NCI-H2171 treated with DMSO at 0.1 percent for 48 hours (cell line): ENCODE results near the gene POLR2H.
A peak's percentile ranks its signal among the peaks of the same experiment; 100 is the strongest.

Experiments used
- DNase-seq: peaks from one replicate; lab custom pipeline; 2025; lab: John Stamatoyannopoulos, UW

POLR2H gene

DNA sequence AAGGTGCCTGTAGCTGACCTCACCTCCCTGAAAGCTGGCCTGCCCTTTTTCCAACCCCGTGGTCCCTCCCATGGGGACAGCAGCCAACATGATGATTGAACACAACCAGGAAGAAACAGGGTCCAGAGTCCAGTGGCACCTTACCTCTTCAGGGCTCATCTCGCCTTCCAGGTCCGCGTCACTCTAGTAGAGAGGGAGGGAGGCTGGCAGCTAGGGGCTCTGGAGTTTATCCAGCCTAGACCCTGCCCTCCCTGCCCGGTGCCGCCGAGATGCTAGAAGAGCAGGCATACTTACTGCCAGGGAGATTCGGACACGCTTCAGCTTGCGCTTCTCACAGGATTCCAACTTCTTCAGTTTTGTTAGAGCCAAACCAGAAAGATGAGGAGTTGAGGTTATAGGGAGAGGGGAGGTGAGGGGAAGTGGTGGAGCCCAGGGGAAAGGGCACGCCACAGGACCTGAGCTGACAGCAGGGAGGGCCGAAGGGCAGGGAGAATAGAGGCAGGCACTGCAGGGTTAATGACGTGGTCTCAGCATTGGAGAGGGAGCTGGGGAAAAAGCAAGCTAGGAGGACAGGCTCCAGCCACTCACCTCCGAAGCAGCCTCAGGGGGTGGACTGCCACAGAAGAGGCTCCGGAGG lies 9.2 kb upstream of the POLR2H start:
- no peak for DNase-seq

GRCh38 chr3:184352897-184353545 lies 8.5 kb upstream of the POLR2H start:
- DNase-seq = no peak

DNA sequence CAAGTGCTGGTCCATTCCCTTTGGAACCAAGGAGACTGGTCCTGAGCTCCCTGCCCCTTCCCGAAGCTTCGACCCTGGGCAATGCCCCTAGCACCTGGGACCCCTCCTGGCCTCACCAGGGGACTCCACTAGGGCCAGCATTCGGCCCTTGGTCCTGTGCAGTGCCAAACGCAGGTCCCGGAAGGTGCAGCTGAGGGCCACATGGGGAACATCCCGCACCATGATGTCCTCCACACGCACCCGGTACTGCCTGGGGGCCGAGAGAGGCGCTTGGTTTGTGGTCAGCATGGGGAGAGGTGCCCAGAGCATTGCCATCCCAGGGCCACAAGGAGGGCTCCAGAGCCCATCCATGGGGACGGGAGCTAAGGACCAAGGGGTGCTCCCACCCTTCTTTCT lies 8.0 kb upstream of the POLR2H start:
- DNase-seq = no peak

DNA sequence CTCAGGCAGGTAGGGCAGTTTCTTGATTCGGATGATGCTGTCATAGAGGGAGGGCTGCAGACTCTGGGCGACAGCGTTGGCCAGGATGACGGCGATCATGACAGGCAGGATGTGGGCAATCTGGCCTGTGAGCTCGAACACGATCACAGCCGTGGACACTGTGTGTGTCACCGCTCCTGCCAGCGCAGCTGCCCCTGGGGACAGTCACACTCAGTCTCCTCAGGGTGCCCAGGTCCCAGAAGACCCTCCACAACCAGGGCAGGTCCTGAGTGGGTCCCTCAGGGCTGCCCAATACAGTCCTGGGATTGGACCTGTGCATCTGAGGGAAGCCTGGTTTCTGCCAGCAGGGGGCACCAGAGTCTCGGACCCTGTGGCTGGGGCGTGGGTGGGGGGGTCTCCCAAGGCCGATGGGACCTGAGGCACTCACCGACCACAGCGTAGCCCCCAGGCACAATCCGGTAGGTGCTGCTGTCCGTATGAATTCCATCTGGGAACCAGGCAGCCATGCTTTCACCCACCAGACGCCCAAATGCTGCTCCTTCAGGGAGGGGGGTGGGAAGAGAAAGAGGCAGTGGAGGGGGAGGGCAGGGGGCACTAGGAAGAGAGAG lies 7.3 kb upstream of the POLR2H start:
- no peak for DNase-seq

DNA sequence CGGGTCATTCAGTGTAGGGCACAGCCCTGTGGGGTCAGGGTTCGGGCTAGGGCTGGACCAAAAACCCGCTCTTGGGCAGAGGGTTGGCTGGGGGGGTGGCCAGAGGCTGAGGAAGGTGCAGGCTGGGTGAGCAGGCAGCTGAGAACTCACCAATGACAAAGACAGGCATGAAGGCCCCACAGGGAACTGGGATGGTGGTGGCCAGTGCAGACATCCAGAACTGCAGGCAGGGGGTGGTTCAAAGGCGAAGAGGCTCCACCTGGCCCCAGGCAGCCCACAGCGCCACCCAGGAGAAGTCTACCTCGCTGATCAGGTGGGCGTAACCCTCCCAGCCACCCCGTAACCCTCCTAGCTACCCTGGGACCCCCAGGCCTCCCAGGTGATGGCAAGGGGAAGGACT lies 6.8 kb upstream of the POLR2H start:
- DNase-seq = no peak

- DNase-seq = no peak
These were observed 6.1 kb upstream of the POLR2H start for GRCh38 chr3:184355261-184356040.

- DNase-seq = no peak
These were observed 4.0 kb upstream of the POLR2H start for GRCh38 chr3:184357248-184358123.

GRCh38 chr3:184358124-184358767 lies 3.3 kb upstream of the POLR2H start:
- no peak for DNase-seq

- DNase-seq = no peak
These were observed 2.6 kb upstream of the POLR2H start for GRCh38 chr3:184358921-184359350.

DNA sequence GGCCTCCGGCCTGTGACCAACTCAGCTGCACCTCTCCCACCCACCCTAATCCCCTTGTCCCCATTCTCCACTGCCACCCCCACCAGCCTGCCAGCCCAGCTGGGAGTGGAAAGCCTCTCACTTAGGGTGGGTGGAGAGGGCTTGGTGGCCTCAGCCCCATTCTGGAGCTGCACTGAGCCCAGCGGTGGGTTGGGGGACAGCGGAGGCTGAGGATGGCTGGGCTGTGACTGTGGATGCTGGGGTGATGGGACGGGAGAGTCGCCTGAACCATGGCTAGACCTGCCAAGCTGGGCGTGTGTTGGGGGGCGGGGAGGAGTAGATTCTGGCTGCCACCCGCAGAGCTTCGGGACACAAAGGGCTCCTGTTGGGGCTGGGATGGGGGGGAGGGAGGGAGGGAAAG lies 1.9 kb upstream of the POLR2H start:
- no peak for DNase-seq

DNA sequence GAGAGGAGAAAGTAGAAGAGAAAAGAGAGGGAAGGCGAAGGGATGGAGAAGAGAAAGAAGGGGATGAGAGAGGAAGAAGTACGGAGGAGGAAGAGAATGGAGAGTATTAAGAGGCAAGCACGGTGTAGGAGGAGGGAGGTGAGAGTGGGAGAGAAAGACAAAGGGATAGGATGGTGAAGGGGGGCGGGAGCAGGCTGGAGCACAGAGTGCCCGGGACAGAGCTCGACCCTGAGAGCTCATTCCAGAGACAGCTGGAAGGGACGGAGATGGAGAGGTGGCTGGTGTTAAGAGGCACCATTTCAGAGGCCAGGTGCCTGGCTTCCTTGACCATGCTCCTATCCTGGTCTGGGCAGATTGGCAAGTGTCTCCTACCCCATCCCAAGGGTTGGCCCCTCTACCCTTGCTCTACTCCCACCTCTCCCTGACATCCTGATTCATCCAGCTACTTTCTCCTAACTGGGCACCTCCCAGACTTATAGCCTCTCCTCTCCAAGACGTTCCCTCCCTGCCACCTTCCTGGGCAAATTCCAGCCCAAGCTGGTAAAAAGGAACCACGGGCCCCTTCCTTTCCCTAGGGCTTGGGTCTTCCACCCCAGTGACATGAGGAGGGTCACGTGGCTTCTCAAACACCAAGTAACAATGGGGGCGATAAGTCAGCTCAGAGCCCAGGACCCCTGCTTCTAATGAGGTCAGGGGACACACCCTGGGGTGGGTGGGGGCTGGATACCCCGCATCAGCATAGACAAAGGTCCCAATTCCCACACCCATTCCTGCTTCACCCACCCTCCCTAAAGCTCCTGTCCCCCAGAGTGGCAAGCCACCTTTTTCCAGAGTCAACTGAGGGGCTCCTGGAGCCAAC lies 1.2 kb upstream of the POLR2H start:
- no peak for DNase-seq

DNA sequence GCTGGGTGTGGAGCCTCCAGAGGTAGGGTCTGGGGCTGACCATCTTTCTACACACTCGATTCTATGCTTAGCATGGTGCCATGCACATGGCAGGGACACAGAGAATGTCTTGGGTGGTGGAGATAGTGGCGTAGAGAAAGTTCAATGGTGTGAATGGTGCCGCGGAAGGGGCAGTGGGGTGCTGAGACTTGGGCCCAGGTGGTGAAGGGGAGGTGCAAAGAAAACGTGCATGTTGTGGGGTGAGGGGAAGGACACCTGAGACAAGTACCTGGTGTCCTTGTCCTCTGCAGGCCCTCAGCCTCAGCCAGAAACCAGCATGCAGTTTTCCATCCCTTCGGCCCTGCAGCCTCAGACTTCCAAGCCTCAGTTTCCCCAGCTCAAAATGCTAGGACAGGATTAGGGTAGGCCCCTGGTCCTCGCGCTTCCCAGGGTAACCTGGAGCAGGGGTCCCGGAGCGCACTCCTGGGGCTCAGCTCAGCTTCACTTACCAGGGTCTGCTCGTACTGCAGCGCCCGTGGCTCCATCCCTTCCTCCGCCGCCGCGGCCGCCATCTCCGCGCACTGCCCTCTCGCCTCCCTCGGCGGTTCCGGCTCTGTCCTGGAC lies 480 bp upstream of the POLR2H start:
- peak; percentile 46 for DNase-seq

DNA sequence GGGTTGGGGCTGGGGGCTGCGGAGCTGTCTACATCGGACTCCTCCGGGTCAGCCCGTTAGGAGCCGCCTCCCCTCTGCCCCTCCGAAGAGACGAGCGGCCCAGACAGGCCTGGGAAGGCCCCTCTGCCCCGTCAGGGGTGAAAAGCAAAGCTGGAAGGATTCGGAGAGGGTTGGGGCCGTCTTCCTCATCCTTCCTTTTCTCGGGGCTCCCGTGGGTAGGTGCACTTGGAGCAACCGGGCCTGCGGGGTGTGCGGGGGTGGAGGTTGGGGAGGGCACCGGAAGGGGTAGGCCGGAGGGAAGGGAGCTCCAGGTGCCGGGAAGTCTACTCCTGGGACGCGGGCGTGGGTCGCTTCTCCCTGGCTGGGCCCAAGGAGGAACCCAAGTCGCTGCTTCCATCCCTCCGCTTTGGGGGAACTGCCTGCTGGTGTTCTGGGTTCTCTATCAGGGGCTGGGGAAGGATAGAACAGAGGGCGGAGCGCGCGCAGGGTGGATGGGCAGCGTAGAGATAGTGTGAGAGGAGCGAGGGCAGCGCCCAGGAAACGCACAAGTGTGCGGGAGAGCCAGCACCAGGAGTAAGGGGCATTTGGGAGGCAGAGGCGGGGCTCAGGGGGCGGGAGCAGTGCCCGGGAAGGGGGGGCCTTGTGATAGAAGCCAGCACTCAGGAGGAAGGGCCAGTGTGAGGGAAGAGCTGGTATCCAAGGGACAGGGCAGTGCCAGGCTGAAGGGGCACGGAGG lies 590 bp downstream of the POLR2H start:
- peak; percentile 73 for DNase-seq

DNA sequence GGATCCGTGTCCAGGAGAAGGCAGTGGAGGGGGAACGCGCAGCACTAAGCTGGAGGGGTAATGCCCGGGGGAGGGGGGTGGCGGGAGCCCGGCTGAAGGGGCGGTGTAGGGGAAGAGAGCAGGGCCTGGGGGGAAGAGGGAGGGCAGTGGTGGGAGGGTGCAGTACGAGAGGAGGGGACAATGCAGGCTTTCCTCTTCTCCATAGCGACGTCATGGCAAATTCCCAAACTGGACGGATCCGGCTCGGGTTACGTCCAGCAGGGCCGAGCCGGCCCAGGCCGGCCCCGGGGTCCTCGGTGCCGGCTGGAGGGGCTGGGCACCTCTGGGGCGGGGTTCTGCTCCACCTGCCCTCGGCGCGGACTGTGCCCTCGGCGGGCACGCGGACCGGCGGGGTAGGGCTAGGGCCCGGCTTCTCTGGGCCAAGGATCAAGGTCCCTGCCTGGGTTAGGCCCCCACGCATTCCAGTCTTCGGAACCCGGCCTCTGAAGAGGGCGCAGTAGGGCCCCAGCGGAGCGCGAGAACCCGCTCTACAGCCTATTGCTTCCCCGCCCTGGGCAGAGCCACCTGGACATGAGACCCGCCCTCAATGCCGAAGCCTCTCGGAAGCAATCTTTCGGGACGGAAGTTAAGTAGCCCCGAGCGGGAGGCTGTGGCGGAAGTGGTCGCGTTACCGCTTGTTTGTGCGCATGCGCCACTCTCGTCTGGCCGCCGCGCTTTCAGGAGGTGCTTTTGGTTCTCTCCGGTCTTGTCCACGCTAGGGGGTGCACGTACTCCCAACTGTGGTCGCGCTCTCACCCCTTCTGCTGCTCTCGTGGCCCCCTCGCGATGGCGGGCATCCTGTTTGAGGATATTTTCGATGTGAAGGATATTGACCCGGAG lies 1.4 kb downstream of the POLR2H start:
- peak; percentile 98 for DNase-seq

DNA sequence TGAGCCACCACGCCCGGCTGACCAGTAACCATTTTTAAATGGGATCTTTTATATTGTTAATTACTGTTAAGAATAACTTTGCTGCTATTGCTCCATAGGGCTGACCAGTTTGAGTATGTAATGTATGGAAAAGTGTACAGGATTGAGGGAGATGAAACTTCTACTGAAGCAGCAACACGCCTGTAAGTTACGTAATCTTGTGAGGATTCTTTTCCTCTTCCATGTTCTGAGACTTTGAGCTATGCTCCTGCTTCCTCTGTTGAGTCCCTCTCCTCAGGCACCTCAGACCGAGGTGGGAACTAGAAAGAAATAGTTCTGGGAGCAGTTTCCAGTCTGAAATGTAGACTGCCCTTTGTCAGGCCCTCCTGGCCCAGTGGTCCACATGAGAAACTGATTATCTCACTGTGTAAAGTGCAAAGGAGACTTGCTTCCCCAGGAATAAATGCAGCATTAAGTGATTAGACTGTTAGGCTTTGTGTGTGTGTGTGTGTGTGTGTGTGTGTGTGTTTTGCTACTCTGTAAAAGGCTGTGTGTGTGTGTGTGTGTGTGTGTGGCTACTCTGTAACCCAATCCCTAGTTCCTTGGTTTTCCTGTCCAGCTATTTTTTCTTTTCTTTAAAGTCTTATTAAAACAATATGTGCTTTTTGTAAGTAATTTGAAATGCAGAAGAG lies 5.2 kb downstream of the POLR2H start:
- no peak for DNase-seq

- no peak for DNase-seq
These were observed 6.6 kb downstream of the POLR2H start for GRCh38 chr3:184368116-184368515.

DNA sequence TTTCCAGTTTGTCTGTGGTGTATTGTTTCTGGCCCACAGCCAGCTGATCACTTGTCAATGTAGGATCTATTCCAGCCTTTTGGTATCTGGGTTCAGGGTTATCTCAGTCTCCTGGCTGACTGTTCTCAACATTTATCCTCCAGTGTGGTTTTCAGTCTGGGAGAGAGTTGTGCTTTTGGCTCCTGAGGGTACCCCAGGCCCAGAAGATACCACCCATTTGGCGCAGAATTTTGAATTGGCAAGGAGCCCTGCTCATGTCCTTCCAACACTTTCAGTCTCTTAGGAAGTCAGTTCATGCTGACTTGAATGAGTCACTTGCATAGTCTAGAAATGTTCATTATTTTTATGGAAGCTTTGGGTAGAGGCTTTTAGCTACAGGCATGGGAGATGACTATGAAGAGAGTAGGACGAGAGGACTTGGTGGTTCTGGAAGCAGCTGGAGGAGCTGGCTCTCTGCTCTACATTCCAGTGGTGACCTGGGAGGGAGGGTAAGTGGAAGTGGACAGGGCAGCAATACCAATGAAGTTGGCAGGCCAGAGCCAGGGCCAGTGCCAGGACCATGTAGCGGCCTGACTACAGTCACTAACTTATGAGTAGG lies 7.2 kb downstream of the POLR2H start:
- DNase-seq = no peak
